SK-N-SH (cell line): ENCODE measurements around the gene LKAAEAR1. TPM values are rescaled to one million over a fixed set of nuclear protein-coding genes. Genes with fewer than 3 reads are reported as not detected.

Source experiments
- CTCF ChIA-PET: fragments of 300-600, 350-600 bp; formaldehyde crosslinking; extraction: SDS; loops from one replicate; lab custom pipeline; 2021; lab: Yijun Ruan, JAX
- POLR2A ChIA-PET: fragments of 350-600 bp; sonication (Branson Sonifier 250); formaldehyde crosslinking; extraction: SDS; loops from one replicate; lab custom pipeline; 2020; ENCODE audit warnings: antibody characterized with exemption, inconsistent platforms; lab: Yijun Ruan, JAX
- DNase-seq: peaks from one replicate; pipeline ENCODE4 v3.0.0; 2012
- H2AFZ ChIP-seq: fragments of 200-600 bp; sonication (generic); 2 replicates; pipeline ENCODE4 v1.8.1; 2016; ENCODE audit warnings: antibody characterized with exemption, mild to moderate bottlenecking, low read depth
- H3F3A ChIP-seq: fragments of 200-600 bp; sonication (generic); replicated peaks from 2 replicates; pipeline ENCODE3; 2016; ENCODE audit warnings: antibody characterized with exemption, mild to moderate bottlenecking; ENCODE audit not compliant: insufficient read depth
- H3K27ac ChIP-seq, 2 experiments: fragments of 200-500 bp in 1 of 2; fragments of 200-600 bp in 1 of 2; sonication (Bioruptor generic) in 1 of 2; sonication (generic), shearing (Covaris generic) in 1 of 2; 2 replicates each; pipeline versions ENCODE4 v1.5.1 to v1.6.1; 2014 to 2016; ENCODE audit warnings: low read depth in 2 of 2, inconsistent platforms in 1 of 2, low read length in 1 of 2, mild to moderate bottlenecking in 1 of 2, mixed read lengths in 1 of 2
- H3K27me3 ChIP-seq: fragments of 200-600 bp; sonication (generic), shearing (Covaris generic); 2 replicates; pipeline ENCODE4 v1.6.1; 2016; ENCODE audit warnings: mixed run types; ENCODE audit not compliant: insufficient read depth
- H3K36me3 ChIP-seq, 2 experiments: fragments of 200-500 bp in 1 of 2; fragments of 200-600 bp in 1 of 2; sonication (Bioruptor generic) in 1 of 2; sonication (generic) in 1 of 2; replicated peaks in 1 of 2; 2 replicates each; pipeline versions ENCODE3 to v1.5.1; 2014 to 2016; ENCODE audit warnings: low read length in 1 of 2, mild to moderate bottlenecking in 1 of 2; ENCODE audit not compliant: insufficient read depth in 2 of 2, control insufficient read depth in 1 of 2
- H3K4me1 ChIP-seq, 2 experiments: fragments of 200-500 bp in 1 of 2; fragments of 200-600 bp in 1 of 2; sonication (Bioruptor generic) in 1 of 2; sonication (generic), shearing (Covaris generic) in 1 of 2; 2 replicates each; pipeline versions ENCODE4 v1.5.1 to v1.6.1; 2014 to 2016; ENCODE audit warnings: low read depth in 1 of 2, low read length in 1 of 2, mixed run types in 1 of 2; ENCODE audit not compliant: insufficient read depth in 2 of 2, control insufficient read depth in 1 of 2
- H3K4me2 ChIP-seq: fragments of 200-600 bp; sonication (generic), shearing (Covaris generic); 2 replicates; pipeline ENCODE4 v1.6.1; 2017; ENCODE audit warnings: mixed run types
- H3K4me3 ChIP-seq, 2 experiments: fragments of 200-500 bp in 1 of 2; fragments of 200-600 bp in 1 of 2; sonication (Bioruptor generic) in 1 of 2; sonication (generic), shearing (Covaris generic) in 1 of 2; 2 replicates each; pipeline versions ENCODE4 v1.5.1 to v1.8.1; 2014 to 2016; ENCODE audit warnings: low read depth in 2 of 2, inconsistent platforms in 1 of 2, low read length in 1 of 2, mild to moderate bottlenecking in 1 of 2, mixed read lengths in 1 of 2, moderate library complexity in 1 of 2
- H3K79me2 ChIP-seq: fragments of 200-600 bp; sonication (generic); 2 replicates; pipeline ENCODE4 v1.8.1; 2017; ENCODE audit warnings: mild to moderate bottlenecking; ENCODE audit not compliant: insufficient read depth
- H3K9ac ChIP-seq: fragments of 200-600 bp; sonication (generic); 2 replicates; pipeline ENCODE4 v1.6.1; 2017; ENCODE audit warnings: mixed run types
- H3K9me2 ChIP-seq: fragments of 200-600 bp; sonication (generic); 2 replicates; pipeline ENCODE4 v1.6.1; 2017; ENCODE audit warnings: mixed run types
- H3K9me3 ChIP-seq: fragments of 200-600 bp; sonication (generic); 2 replicates; pipeline ENCODE4 v1.6.1; 2017; ENCODE audit warnings: mixed run types, mild to moderate bottlenecking, moderate library complexity
- H4K20me1 ChIP-seq: fragments of 200-600 bp; sonication (generic); 2 replicates; pipeline ENCODE4 v1.6.1; 2017; ENCODE audit warnings: mild to moderate bottlenecking, mixed run types; ENCODE audit not compliant: insufficient read depth
- CHD2 ChIP-seq: fragments of 150-350 bp; IDR thresholded peaks from 2 replicates; pipeline ENCODE4 v1.6.1; 2018; ENCODE audit warnings: low read length; ENCODE audit not compliant: partially characterized antibody
- EP300 ChIP-seq, 2 experiments: IDR thresholded peaks; 2 replicates each; pipeline versions ENCODE4 v1.4.0 to v1.6.1; 2012; ENCODE audit warnings: borderline replicate concordance in 1 of 2, low read depth in 1 of 2, low read length in 1 of 2
- FOXJ3 ChIP-seq: sonication (generic); formaldehyde crosslinking; IDR thresholded peaks from 2 replicates; pipeline ENCODE4 v1.5.1; 2020; ENCODE audit warnings: mild to moderate bottlenecking, missing genetic modification reagents
- GABPA ChIP-seq: IDR thresholded peaks from 2 replicates; pipeline ENCODE4 v1.4.0; 2012; ENCODE audit warnings: low read depth, mild to moderate bottlenecking
- GATA2 ChIP-seq: sonication (generic); formaldehyde crosslinking; IDR thresholded peaks from 2 replicates; pipeline ENCODE4 v1.5.0; 2020; ENCODE audit warnings: mild to moderate bottlenecking, missing genetic modification reagents
- IRF3 ChIP-seq: fragments of 150-350 bp; IDR thresholded peaks from 2 replicates; pipeline ENCODE4 v1.6.1; 2016; ENCODE audit warnings: mild to moderate bottlenecking, low read depth, low read length
- NFIC ChIP-seq: IDR thresholded peaks from 2 replicates; pipeline ENCODE4 v1.4.0; 2012; ENCODE audit warnings: borderline replicate concordance
- NRF1 ChIP-seq: IDR thresholded peaks from 2 replicates; pipeline ENCODE4 v1.6.1; 2012; ENCODE audit warnings: low read depth, mild to moderate bottlenecking, low read length
- POLR2AphosphoS5 ChIP-seq: IDR thresholded peaks from 2 replicates; pipeline ENCODE4 v1.6.1; 2012; ENCODE audit warnings: low read depth, low read length
- RCOR1 ChIP-seq: fragments of 150-350 bp; IDR thresholded peaks from 2 replicates; pipeline ENCODE4 v1.6.1; 2017; ENCODE audit warnings: antibody characterized with exemption, low read length
- RXRA ChIP-seq: IDR thresholded peaks from 2 replicates; pipeline ENCODE4 v1.4.0; 2012; ENCODE audit warnings: low read depth, mild to moderate bottlenecking, borderline replicate concordance
- SIN3A ChIP-seq: IDR thresholded peaks from 2 replicates; pipeline ENCODE4 v1.6.1; 2012; ENCODE audit warnings: low read depth, mild to moderate bottlenecking, low read length, moderate library complexity, borderline replicate concordance
- SMC3 ChIP-seq: IDR thresholded peaks from 2 replicates; pipeline ENCODE4 v1.6.1; 2012; ENCODE audit warnings: low read depth, low read length, improper control_type of control experiment
- TAF1 ChIP-seq: IDR thresholded peaks from 2 replicates; pipeline ENCODE4 v1.6.1; 2012; ENCODE audit warnings: low read depth, mild to moderate bottlenecking, low read length, moderate library complexity, borderline replicate concordance
- YY1 ChIP-seq: IDR thresholded peaks from 2 replicates; pipeline ENCODE4 v1.4.0; 2012; ENCODE audit warnings: low read depth, mild to moderate bottlenecking
- ZBTB33 ChIP-seq: IDR thresholded peaks from 2 replicates; pipeline ENCODE4 v1.4.0; 2012; ENCODE audit warnings: low read depth, borderline replicate concordance
- WGBS: methylation state at CpG from one replicate; pipeline ENCODE4 v1.1.6; 2017; ENCODE audit warnings: low lambda C conversion rate; 5-methylcytosine and 5-hydroxymethylcytosine counted together
- polyA plus RNA-seq, 3 experiments: library from polyadenylated mRNA; depleted of rRNA; stranded (reverse); fragments of >200 nt; gene quantifications; 2 replicates each; pipeline ENCODE4 v1.2.3, GENCODE V29; 2012
- TF ChIP-seq, protein P1 (sequence below): IDR thresholded peaks from 2 replicates; pipeline ENCODE4; 2012
- TF ChIP-seq, protein P2 (sequence below): IDR thresholded peaks from 2 replicates; pipeline ENCODE4 v1.4.0; 2012; ENCODE audit warnings: low read depth, borderline replicate concordance
- TF ChIP-seq, protein P3 (sequence below): IDR thresholded peaks from 2 replicates; pipeline ENCODE4 v1.4.0; 2012; ENCODE audit warnings: low read depth

LKAAEAR1 gene
- polyA plus RNA-seq, 1 of the 3 experiments (the other 2 are of a cell fraction): 0.71 TPM

- Histone ChIP-seq H3K27ac (no peak overlapping the region), H3K4me2 (no peak overlapping the region), H3K9me2 (no peaks in the 10 kb centered on the region), H3K36me3 (peaks cover 0 to 17% of the 10 kb centered on the region in 2 experiments), H2AFZ (no peak overlapping the region), H3K79me2 (no peaks in the 10 kb centered on the region), H3K27me3 (no peaks in the 10 kb centered on the region), H4K20me1 (no peaks in the 10 kb centered on the region), H3F3A (peaks cover 3% of the 10 kb centered on the region), H3K9ac (no peak overlapping the region), H3K9me3 (no peaks in the 10 kb centered on the region), H3K4me3 (no peak overlapping the region), H3K4me1 (peaks cover 12 to 13% of the 10 kb centered on the region in 2 experiments; a peak in 3 of 4 replicates)
- CTCF ChIA-PET: interaction anchor here (0.6 to 12.9 kb wide), 4 partner anchors 17 to 45 kb away, joined by 3 to 252 read pairs (median 3); partner anchors contain the start of gene NPBWR2
- TF ChIP-seq YY1 (no peak), CHD2 (no peak), EP300 (IDR thresholded peaks at IDR 0.05; ENCODE audit: borderline replicate concordance in 1 of 2, low read depth in 1 of 2, low read length in 1 of 2) (no peak), RXRA (no peak), GATA2 (CRISPR knock-in tag) (no peak), NRF1 (no peak), RCOR1 (no peak)
- TF ChIP-seq, protein P1, sequence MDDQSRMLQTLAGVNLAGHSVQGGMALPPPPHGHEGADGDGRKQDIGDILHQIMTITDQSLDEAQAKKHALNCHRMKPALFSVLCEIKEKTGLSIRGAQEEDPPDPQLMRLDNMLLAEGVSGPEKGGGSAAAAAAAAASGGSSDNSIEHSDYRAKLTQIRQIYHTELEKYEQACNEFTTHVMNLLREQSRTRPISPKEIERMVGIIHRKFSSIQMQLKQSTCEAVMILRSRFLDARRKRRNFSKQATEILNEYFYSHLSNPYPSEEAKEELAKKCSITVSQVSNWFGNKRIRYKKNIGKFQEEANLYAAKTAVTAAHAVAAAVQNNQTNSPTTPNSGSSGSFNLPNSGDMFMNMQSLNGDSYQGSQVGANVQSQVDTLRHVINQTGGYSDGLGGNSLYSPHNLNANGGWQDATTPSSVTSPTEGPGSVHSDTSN: no peak
- no peak for DNase-seq
- POLR2A ChIA-PET: interaction anchor here (0.8 kb wide), 1 partner anchor 12 kb away, joined by 3 read pairs; the partner anchor contains the start of gene TCEA2
- WGBS: 97% methylated on average over 8 of the region's 8 CpGs
Observed at GRCh38 chr20:64074963-64075362, 9.2 kb downstream of the LKAAEAR1 start.

DNA sequence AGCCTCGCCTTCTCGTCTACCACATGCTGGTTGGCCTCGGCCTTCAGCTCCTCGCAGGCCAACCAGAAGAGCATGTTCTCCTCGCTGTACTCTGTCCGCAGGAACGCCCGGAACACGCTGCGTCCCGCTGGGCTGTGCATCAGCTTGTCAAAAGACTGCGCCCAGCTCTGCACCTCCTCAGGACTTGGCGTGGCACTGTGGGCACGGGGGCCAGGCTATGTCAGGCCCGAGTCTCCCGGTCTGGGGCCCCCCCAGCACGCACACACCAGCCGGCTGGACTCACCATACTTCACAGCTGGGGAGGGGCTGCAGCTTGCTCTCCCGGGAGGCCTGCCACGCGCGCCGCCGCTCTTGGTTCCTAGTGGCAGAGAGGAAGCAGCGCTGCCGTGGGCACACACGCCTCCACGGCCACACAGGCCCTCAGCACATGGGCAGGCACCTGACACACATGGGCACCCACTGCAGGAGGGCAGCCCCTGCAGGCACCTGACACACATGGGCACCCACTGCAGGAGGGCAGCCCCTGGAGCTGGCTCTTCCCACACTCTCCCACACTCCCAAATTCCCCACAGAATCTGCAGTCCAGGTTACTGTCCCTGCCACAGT lies 9.9 kb downstream of the LKAAEAR1 start:
- no peaks in the 10 kb centered on the region for H3K9me3 ChIP-seq
- peaks cover 0 to 17% of the 10 kb centered on the region in 2 experiments for H3K36me3 ChIP-seq
- no peaks in the 10 kb centered on the region for H4K20me1 ChIP-seq
- H3K4me2 ChIP-seq: no peak overlapping the region
- H3K27me3 ChIP-seq: no peaks in the 10 kb centered on the region
- H3K9me2 ChIP-seq: no peaks in the 10 kb centered on the region
- H3F3A ChIP-seq: peaks cover 3% of the 10 kb centered on the region
- H3K9ac ChIP-seq: no peak overlapping the region
- no peaks in the 10 kb centered on the region for H3K79me2 ChIP-seq
- no peak overlapping the region for H3K4me3 ChIP-seq
- H3K27ac ChIP-seq: no peak overlapping the region
- no peak overlapping the region for H2AFZ ChIP-seq
- H3K4me1 ChIP-seq: peaks cover 12 to 13% of the 10 kb centered on the region in 2 experiments; a peak in 3 of 4 replicates
- WGBS: 99% methylated on average over 18 of the region's 28 CpGs
- no peak for TF ChIP-seq EP300 (IDR thresholded peaks at IDR 0.05; ENCODE audit: borderline replicate concordance in 1 of 2, low read depth in 1 of 2, low read length in 1 of 2)
- TF ChIP-seq, protein P2, sequence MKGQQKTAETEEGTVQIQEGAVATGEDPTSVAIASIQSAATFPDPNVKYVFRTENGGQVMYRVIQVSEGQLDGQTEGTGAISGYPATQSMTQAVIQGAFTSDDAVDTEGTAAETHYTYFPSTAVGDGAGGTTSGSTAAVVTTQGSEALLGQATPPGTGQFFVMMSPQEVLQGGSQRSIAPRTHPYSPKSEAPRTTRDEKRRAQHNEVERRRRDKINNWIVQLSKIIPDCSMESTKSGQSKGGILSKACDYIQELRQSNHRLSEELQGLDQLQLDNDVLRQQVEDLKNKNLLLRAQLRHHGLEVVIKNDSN: no peak
- no peak for TF ChIP-seq RXRA
- TF ChIP-seq SIN3A: no peak
- no peak for TF ChIP-seq GABPA
- TF ChIP-seq SMC3: no peak
- TF ChIP-seq FOXJ3: no peak
- no peak for TF ChIP-seq TAF1
- no peak for TF ChIP-seq POLR2AphosphoS5
- no peak for TF ChIP-seq NFIC
- no peak for TF ChIP-seq ZBTB33
- TF ChIP-seq, protein P1: no peak
- TF ChIP-seq, protein P3, sequence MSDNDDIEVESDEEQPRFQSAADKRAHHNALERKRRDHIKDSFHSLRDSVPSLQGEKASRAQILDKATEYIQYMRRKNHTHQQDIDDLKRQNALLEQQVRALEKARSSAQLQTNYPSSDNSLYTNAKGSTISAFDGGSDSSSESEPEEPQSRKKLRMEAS: no peak
- no peak for TF ChIP-seq NRF1
- no peak for TF ChIP-seq IRF3
- TF ChIP-seq, all 33 proteins: peak for 0
- no peak for DNase-seq
- POLR2A ChIA-PET: interaction anchor here (0.8 kb wide), 1 partner anchor 12 kb away, joined by 3 read pairs; the partner anchor contains the start of gene TCEA2
- CTCF ChIA-PET: interaction anchor here (0.6 to 1.0 kb wide), 5 partner anchors 9 to 46 kb away, joined by 3 to 6 read pairs (median 3); no protein-coding TSS in a partner anchor
